Measurements from ENCODE around the gene CSPG5. TPM values are rescaled to one million over a fixed set of nuclear protein-coding genes. Genes with fewer than 3 reads are reported as not detected.

The CSPG5 gene
- total RNA-seq, 1 donor from 2014 or later = 1.1 TPM

DNA sequence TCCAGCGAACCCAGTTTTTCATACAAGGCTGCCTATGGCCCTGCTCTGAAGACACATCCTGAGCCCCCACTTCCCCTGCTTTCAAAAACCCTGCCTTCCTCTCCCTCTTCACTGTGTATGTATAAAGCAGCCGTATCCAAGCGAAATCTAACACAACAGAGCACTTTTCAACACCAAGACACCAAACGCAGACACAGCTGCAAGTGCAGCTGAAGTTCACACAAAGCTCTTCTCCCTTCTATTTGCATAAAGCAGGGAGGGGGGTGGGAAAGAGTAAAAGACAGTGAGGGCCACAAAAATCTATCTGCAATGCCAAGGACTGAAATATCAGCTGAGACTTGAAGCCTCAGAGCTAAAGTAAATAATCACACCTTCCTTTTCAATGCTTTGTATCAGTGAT is 35.1 kb upstream of the CSPG5 start:
- H3K9me3 Mint-ChIP-seq = no peaks in the 10 kb centered on the region
- H3K27me3 Mint-ChIP-seq (ENCODE audit: low read depth) = no peaks in the 10 kb centered on the region
- no peak for DNase-seq (ENCODE audit: low spot score in 2 of 2, unreplicated experiment in 2 of 2)
- H3K4me1 Mint-ChIP-seq = peaks cover 13% of the 10 kb centered on the region
- H3K27ac Mint-ChIP-seq = no peak overlapping the region
- no peak overlapping the region for H3K4me3 Mint-ChIP-seq
- peaks cover 53% of the 10 kb centered on the region for H3K36me3 Mint-ChIP-seq
- TF ChIP-seq, protein P1, sequence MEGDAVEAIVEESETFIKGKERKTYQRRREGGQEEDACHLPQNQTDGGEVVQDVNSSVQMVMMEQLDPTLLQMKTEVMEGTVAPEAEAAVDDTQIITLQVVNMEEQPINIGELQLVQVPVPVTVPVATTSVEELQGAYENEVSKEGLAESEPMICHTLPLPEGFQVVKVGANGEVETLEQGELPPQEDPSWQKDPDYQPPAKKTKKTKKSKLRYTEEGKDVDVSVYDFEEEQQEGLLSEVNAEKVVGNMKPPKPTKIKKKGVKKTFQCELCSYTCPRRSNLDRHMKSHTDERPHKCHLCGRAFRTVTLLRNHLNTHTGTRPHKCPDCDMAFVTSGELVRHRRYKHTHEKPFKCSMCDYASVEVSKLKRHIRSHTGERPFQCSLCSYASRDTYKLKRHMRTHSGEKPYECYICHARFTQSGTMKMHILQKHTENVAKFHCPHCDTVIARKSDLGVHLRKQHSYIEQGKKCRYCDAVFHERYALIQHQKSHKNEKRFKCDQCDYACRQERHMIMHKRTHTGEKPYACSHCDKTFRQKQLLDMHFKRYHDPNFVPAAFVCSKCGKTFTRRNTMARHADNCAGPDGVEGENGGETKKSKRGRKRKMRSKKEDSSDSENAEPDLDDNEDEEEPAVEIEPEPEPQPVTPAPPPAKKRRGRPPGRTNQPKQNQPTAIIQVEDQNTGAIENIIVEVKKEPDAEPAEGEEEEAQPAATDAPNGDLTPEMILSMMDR (IDR thresholded peaks at IDR 0.05; ENCODE audit: unreplicated experiment) = no peak

DNA sequence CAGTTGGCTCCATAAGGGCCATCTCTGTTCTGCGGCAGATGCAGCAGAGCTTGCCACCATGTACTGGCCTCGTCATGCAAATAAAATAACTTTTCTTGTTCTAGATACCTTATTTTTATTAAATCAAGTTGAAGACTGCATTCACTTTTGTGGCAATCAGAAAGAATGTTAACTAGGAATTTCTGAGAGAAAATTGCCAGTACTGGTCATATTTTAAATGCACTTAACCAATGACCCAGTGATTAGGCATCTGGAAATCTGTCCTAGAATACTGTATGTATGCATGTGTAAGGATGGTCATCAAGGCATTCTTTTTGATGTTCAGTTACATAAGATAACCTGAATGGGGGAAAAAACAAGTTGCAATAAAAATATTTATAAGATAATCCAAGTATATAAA is 34.2 kb upstream of the CSPG5 start:
- Mint-ChIP-seq H3K27me3 (ENCODE audit: low read depth) (no peaks in the 10 kb centered on the region), H3K4me1 (peaks cover 16% of the 10 kb centered on the region), H3K9me3 (no peaks in the 10 kb centered on the region), H3K36me3 (peaks cover 56% of the 10 kb centered on the region), H3K27ac (no peak overlapping the region), H3K4me3 (no peak overlapping the region)
- TF ChIP-seq, protein P1 (IDR thresholded peaks at IDR 0.05; ENCODE audit: unreplicated experiment) = no peak
- no peak for DNase-seq (ENCODE audit: low spot score in 2 of 2, unreplicated experiment in 2 of 2)

DNA sequence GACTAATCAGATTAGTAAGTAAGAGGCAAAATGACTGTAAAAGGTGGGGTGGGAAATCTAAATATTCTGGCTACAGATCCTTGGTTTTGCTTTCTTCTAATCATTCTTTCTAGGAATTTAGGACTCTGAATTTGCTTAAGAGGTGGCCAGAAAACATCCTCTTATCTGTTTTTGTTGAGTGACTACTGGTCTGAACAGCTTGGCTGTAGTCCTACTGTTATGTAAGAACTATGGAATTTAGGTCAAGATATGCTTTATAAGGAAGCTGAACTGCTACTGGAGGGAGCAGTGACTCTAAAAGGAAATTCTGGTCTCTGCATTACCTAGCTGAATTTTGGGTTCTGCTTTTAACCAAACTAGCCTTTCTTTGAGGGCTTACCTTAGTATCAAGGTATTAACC is 33.5 kb upstream of the CSPG5 start:
- Mint-ChIP-seq H3K4me1 (peaks cover 14% of the 10 kb centered on the region), H3K4me3 (no peak overlapping the region), H3K36me3 (peaks cover 53% of the 10 kb centered on the region), H3K9me3 (no peaks in the 10 kb centered on the region), H3K27me3 (ENCODE audit: low read depth) (no peaks in the 10 kb centered on the region), H3K27ac (peak overlapping the region; percentile 79)
- DNase-seq (ENCODE audit: low spot score in 2 of 2, unreplicated experiment in 2 of 2) = no peak
- TF ChIP-seq, protein P1 (IDR thresholded peaks at IDR 0.05; ENCODE audit: unreplicated experiment) = no peak

DNA sequence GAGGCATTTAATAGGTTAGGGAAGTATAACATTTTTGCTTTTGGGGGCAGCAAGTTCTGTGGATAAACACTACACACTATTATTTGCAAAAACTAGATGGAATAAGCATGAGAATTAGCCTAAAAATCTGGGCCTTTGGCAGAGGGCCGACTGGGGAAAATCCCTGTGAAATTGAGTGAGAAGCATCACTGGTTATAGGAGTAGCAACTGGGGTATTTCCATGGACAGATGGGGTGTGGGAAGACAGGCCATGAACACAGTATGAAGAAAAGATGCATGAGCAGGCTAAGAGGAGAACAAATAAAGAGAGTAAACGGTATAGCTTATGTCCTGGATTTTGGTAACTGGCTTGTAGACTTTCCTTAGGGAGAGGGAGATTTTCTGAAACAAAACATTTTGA is 32.9 kb upstream of the CSPG5 start:
- Mint-ChIP-seq H3K27ac (peak overlapping the region; percentile 79), H3K36me3 (peaks cover 50% of the 10 kb centered on the region), H3K9me3 (no peaks in the 10 kb centered on the region), H3K27me3 (ENCODE audit: low read depth) (no peaks in the 10 kb centered on the region), H3K4me1 (peaks cover 12% of the 10 kb centered on the region), H3K4me3 (no peak overlapping the region)
- TF ChIP-seq, protein P1 (IDR thresholded peaks at IDR 0.05; ENCODE audit: unreplicated experiment) = no peak
- DNase-seq (ENCODE audit: low spot score in 2 of 2, unreplicated experiment in 2 of 2) = no peak

DNA sequence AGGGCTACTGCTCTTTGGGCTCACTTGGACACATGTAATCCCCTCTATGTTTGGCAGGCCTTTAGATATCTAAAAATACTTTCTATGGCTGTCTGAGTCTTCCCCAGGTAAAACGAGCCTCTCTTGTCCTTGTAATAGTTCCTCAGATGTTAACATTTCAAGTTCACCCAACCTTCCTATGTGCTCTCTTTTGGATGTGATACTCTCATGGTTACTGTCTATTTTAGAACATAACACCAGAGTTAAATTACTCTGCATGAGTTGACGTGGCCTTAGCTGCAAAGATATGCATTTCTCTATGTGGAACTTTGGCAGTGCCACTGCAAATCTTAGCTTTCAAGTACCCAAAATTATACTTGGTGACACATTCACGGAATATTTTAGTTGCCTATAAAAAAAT is 31.9 kb upstream of the CSPG5 start:
- H3K4me1 Mint-ChIP-seq = peaks cover 12% of the 10 kb centered on the region
- no peaks in the 10 kb centered on the region for H3K27me3 Mint-ChIP-seq (ENCODE audit: low read depth)
- DNase-seq (ENCODE audit: low spot score in 2 of 2, unreplicated experiment in 2 of 2) = no peak
- TF ChIP-seq, protein P1 (IDR thresholded peaks at IDR 0.05; ENCODE audit: unreplicated experiment) = no peak
- peaks cover 50% of the 10 kb centered on the region for H3K36me3 Mint-ChIP-seq
- H3K4me3 Mint-ChIP-seq = no peak overlapping the region
- H3K9me3 Mint-ChIP-seq = no peaks in the 10 kb centered on the region
- H3K27ac Mint-ChIP-seq = no peak overlapping the region

DNA sequence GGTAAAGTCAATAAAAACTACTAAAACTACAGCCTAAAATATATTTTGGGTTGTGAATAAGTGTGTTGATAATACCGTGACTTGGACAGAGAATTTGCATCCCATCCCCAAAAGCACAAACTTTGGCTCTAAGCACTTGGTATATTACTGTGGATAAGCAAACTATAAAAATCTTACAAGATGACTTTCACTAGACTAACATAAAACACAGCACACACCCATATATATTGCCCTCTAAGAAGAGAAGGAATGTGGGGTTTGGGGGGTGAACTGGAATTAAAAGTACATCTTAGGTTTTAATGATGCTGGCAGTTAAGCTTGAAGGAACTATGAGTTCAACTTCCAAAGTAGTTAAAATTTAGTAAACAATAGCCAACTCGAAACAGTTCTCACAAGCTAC is 28.7 kb upstream of the CSPG5 start:
- Mint-ChIP-seq H3K27ac (no peak overlapping the region), H3K9me3 (no peaks in the 10 kb centered on the region), H3K4me3 (no peak overlapping the region), H3K36me3 (peaks cover 61% of the 10 kb centered on the region), H3K27me3 (ENCODE audit: low read depth) (no peaks in the 10 kb centered on the region), H3K4me1 (peaks cover 26% of the 10 kb centered on the region)
- DNase-seq (ENCODE audit: low spot score in 2 of 2, unreplicated experiment in 2 of 2) = no peak
- TF ChIP-seq, protein P1 (IDR thresholded peaks at IDR 0.05; ENCODE audit: unreplicated experiment) = no peak

Data from mesothelial cell of epicardium (in vitro differentiated cells).